T-helper 2 cell treated with Interferon-gamma antibody and Interleukin-4, amounts not matched to agents 5 μg/mL and 100 μg/mL, for 36 hours (primary cell): Measurements from ENCODE around the gene MAML2.

ENCODE experiments used
- DNase-seq: peaks from one replicate; pipeline ENCODE4 v3.0.0; 2021; ENCODE audit warnings: low spot score
- H3K27ac Mint-ChIP-seq: one replicate; pipeline ENCODE4 v1.8.0; 2021; ENCODE audit warnings: mild to moderate bottlenecking, mixed read lengths
- H3K27me3 Mint-ChIP-seq: one replicate; pipeline ENCODE4 v1.8.0; 2021; ENCODE audit warnings: low read depth, mixed read lengths
- H3K36me3 Mint-ChIP-seq: one replicate; pipeline ENCODE4 v1.8.0; 2021; ENCODE audit warnings: low read depth, mixed read lengths
- H3K4me1 Mint-ChIP-seq: one replicate; pipeline ENCODE4 v1.8.0; 2021; ENCODE audit warnings: low read depth, mixed read lengths
- H3K4me3 Mint-ChIP-seq: one replicate; pipeline ENCODE4 v1.8.0; 2022; ENCODE audit warnings: mild to moderate bottlenecking, moderate library complexity, mixed read lengths
- H3K9me3 Mint-ChIP-seq: one replicate; pipeline ENCODE4 v1.8.0; 2021; ENCODE audit warnings: mixed read lengths

The MAML2 gene

DNA sequence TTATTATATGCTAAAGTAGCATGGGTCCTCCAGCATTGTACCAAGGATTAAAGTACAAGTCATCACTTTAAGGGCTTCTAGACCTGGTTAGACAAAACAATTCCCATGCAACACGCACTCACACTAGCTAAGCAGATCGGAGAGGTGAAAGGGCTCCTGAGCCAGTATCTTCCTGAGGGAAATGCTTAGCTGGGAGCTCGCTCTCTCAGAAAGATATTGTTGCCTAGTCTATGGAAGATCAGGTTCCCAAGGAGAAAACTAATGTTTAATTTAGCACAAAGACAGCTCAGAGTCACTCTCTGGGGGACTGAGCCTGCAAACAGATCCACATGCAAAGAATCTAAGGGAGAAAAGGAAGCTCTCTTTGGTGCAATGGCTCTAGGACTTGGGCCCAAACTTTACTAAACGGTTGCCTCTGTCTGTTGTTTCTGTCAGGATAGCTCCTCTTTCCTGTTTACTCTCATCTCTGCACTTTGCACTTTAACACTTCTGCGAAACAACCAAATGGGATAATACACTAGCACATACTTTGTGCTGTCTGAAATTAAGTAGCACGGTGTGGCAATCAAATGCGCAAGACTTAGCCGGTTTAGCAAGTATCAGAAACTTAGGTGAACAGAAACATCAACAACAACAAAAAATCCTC, 10.7 kb downstream of the MAML2 start:
- H3K4me3 Mint-ChIP-seq, result peak overlapping the region; percentile 36
- H3K9me3 Mint-ChIP-seq, result no peaks in the 10 kb centered on the region
- peaks cover 22% of the 10 kb centered on the region for H3K36me3 Mint-ChIP-seq

DNA sequence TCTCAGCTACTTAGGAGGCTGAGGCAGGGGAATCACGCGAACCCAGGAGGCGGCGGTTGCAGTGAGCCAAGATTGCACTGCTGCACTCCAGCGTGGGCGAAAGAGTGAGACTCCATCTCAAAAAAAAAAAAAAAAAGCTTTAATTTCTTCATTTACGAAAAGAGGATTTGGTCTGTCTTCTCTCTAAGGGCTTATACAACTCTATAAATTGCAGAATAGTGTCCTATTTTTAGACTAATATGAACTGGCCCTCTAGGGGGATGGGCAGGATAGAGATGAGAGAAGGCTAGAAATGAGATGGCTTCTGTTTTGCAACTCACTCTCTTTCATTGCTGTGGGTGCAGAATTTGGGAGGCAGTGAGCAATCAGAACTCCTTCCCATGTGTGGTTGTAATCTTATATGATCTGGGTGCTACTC, 11.3 kb downstream of the MAML2 start:
- DNase-seq, result no peak
- peaks cover 22% of the 10 kb centered on the region for H3K36me3 Mint-ChIP-seq
- peak overlapping the region; percentile 36 for H3K4me3 Mint-ChIP-seq
- no peaks in the 10 kb centered on the region for H3K27me3 Mint-ChIP-seq
- H3K4me1 Mint-ChIP-seq, result peaks cover 39% of the 10 kb centered on the region
- no peaks in the 10 kb centered on the region for H3K9me3 Mint-ChIP-seq
- peak overlapping the region; percentile 11 for H3K27ac Mint-ChIP-seq

More for the DNA sequence above, 10.7 kb downstream of the MAML2 start:
- Mint-ChIP-seq H3K27ac (peak overlapping the region; percentile 11), H3K27me3 (no peaks in the 10 kb centered on the region), H3K4me1 (peaks cover 44% of the 10 kb centered on the region)
- no peak for DNase-seq

DNA sequence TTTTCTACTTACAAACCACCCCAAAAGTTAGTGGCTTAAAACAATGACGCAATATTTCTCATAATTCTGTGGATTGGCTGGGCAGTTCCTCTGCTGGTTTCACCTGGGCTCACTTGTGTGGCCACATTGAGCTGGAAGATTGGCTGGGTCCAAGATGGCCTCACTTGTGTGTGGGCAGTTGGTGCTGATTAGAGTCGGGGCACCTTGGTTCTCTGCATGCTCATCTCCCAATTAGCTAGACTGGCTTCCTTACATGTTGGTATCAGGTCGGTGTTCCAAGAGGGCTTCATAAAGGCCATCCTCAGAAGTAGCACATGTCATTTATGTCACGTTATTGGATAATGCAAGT, 12.5 kb downstream of the MAML2 start:
- no peak for DNase-seq
- Mint-ChIP-seq H3K27me3 (no peaks in the 10 kb centered on the region), H3K27ac (no peak overlapping the region), H3K4me3 (no peak overlapping the region), H3K9me3 (no peaks in the 10 kb centered on the region), H3K4me1 (peaks cover 34% of the 10 kb centered on the region), H3K36me3 (peaks cover 20% of the 10 kb centered on the region)

DNA sequence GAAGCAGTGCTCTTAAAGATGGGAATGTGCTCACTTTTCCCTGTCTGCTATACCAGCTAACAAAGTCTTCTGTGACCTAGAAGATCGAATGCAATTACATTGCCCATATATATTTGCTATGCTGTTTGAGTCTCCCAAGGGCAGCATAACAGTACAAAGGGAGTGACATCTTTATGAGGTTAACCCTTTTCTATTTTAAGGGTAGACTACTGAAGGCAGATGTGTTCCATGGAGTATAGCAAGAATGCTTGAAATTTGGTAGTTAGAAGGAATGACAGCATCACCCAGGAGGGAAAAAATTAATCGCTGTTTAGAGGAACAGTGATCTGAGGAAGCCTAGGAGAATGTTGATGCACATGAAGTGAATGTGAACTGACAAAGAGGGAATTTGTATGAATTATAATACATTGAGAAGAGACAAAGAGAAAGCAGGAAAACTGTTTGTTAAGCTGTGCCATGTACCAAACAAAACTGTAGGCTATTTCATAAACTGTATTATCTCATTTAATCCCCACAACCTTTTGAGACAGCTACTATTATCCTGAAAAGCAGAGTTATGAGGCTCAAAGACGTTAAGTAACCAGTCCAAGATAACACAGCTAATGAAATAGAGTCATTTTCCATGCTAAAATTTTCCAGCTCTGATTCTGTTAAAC, 13.0 kb downstream of the MAML2 start:
- peaks cover 19% of the 10 kb centered on the region for H3K36me3 Mint-ChIP-seq
- no peaks in the 10 kb centered on the region for H3K27me3 Mint-ChIP-seq
- no peak overlapping the region for H3K4me3 Mint-ChIP-seq
- no peak for DNase-seq
- no peaks in the 10 kb centered on the region for H3K9me3 Mint-ChIP-seq
- H3K27ac Mint-ChIP-seq, result peak overlapping the region; percentile 44
- H3K4me1 Mint-ChIP-seq, result peaks cover 34% of the 10 kb centered on the region

DNA sequence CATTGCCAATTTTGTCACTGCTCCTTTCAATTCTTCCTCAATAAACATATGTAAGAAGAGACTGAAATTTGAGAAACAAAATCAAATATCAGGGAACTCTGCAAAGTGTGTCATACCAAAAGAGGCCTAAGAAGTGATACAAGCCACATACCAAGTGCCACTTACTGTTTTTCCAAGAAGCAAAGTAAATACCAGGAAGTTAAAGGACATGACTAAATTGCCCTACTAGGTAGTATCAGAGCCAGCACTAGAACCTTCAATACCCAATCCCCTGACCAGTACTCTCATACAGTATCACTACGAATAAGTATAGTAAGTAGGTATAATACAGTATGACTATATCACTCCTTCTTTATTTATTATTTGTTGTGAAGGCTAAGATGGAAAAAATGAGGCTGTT, 13.6 kb downstream of the MAML2 start:
- DNase-seq, result no peak
- H3K27me3 Mint-ChIP-seq, result no peaks in the 10 kb centered on the region
- peak overlapping the region; percentile 42 for H3K4me3 Mint-ChIP-seq
- peaks cover 14% of the 10 kb centered on the region for H3K36me3 Mint-ChIP-seq
- H3K27ac Mint-ChIP-seq, result peak overlapping the region; percentile 44
- no peaks in the 10 kb centered on the region for H3K9me3 Mint-ChIP-seq
- peaks cover 34% of the 10 kb centered on the region for H3K4me1 Mint-ChIP-seq

DNA sequence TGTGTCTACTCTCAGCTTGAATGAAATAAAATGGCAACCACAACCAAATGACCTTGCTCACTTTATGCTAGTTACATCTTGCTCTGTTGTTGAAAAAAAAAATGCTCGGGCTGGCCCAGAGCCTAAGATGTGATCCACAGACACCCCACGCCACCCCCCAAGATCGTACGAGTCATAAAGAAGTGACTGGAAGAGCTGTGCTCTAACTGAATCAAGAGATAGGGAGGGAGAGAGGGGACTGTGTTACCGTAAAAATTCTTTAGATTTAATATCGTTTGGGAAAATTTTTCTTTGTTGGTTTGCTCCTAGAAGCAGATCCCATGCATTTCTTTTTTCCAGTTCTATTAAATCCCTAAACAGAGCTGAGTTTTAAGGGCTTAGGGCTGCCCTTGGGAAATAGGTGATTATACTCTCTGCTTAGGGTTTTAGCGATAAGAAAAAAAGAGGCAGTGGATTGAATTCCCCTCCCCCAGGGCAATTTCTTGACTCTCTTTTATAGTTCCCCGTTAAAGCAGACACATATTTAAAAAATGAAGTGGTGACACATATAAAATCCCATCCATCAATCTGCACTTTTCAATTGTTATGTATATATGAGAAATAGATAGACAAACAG, 14.5 kb downstream of the MAML2 start:
- Mint-ChIP-seq H3K27me3 (no peaks in the 10 kb centered on the region), H3K27ac (no peak overlapping the region), H3K4me1 (peaks cover 37% of the 10 kb centered on the region), H3K4me3 (no peak overlapping the region), H3K9me3 (no peaks in the 10 kb centered on the region), H3K36me3 (peaks cover 14% of the 10 kb centered on the region)
- no peak for DNase-seq

DNA sequence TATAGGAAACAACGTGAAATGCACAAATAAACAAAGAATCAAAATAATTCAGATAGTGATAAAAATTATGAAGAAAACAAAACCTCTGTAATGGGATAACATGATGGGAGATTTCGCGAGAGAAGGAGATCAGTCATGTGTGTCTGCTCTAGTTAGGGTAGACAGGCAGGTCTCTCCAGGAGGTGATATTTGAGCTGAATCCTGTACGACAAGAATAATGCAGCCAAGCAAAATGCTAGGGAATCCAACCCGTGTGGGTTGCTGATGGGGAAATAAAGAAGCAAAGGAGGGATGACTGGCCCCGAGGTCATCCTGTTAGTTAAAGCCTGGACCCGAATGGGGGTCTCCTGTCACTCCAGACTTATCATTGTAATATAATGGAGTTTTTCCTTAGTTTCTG, 16.0 kb downstream of the MAML2 start:
- no peak overlapping the region for H3K4me3 Mint-ChIP-seq
- peaks cover 27% of the 10 kb centered on the region for H3K4me1 Mint-ChIP-seq
- no peaks in the 10 kb centered on the region for H3K27me3 Mint-ChIP-seq
- H3K27ac Mint-ChIP-seq, result no peak overlapping the region
- no peaks in the 10 kb centered on the region for H3K9me3 Mint-ChIP-seq
- peaks cover 19% of the 10 kb centered on the region for H3K36me3 Mint-ChIP-seq
- no peak for DNase-seq

DNA sequence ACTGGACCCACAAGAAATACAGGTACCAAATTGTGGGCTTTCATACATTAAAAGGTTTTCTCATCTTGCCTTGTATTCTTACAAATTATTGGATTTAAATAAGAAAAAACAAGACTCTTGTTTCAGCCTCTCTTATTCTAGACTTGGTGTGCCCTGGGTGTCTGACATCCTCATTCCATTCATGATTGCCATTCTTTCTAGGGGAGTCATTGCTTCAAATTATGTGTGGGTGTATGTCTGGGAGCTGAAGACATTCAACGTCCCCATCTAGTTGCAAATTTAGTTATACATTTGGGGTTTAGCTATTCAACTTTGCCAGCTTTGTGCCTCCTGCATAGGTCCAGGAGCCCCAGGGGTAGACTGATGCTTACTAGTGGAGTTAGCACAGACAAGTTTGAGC, 18.1 kb downstream of the MAML2 start:
- Mint-ChIP-seq H3K36me3 (peaks cover 30% of the 10 kb centered on the region), H3K27ac (no peak overlapping the region), H3K4me3 (no peak overlapping the region), H3K27me3 (no peaks in the 10 kb centered on the region), H3K9me3 (no peaks in the 10 kb centered on the region), H3K4me1 (peaks cover 27% of the 10 kb centered on the region)
- DNase-seq, result no peak

DNA sequence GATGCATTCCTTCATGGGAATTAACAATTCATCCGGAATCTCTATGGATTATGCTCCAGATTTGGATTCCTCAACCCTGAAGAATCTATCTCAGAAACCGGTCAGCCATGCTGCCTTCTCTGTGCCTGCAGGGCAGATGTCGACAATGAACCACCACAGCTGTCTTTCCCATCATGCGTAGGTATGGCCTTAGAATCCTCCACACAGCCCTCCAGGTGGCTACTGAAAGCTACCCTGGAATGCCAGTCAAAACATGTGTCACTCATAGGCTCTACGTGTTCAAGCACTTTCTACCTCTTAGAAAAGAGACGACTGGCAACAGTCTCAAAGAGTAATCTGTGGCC, 19.4 kb downstream of the MAML2 start:
- no peak for DNase-seq
- peaks cover 24% of the 10 kb centered on the region for H3K4me1 Mint-ChIP-seq
- H3K27ac Mint-ChIP-seq, result no peak overlapping the region
- no peaks in the 10 kb centered on the region for H3K9me3 Mint-ChIP-seq
- H3K4me3 Mint-ChIP-seq, result no peak overlapping the region
- peaks cover 28% of the 10 kb centered on the region for H3K36me3 Mint-ChIP-seq
- H3K27me3 Mint-ChIP-seq, result no peaks in the 10 kb centered on the region

DNA sequence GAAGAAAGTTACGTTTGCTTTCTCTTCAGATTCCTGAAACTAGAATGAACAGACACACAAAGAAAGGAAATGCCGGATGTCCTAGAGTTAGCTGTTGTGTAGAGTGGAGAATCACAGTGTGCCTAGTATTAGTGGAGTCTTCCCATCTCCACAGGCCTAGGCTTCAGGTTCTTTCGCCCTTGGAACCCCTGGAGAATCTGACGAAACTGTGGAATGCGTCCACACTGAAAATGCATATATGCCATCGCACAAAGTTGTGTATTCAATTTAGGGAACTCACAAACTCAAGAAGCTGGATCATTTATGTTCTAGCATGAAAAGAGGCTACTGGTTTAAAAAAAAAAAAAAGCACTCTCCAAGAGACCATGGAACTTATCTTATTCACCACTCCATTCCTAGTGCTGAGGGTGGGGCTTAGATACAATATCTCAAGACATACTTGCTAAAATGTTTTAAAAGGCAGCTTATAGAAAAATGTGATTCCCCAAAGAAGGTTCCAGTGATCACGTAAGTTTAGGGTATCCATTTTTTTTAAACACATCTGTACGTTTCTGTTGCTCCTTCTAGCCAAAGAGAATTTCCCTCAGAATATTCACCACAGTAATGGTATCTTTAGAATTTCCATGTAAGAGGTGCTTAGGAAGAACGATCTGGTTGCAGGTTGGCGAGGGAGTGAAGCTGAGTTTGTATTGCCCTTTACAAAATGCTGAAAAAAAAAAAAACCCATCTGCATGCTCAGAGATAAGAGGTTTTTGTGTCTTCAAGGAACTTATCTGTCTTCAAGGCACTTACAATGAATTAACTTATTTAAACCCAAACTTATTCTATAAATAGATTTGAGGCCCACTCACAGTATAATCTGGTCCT, 20.0 kb downstream of the MAML2 start:
- H3K4me3 Mint-ChIP-seq, result no peak overlapping the region
- peaks cover 26% of the 10 kb centered on the region for H3K36me3 Mint-ChIP-seq
- no peak overlapping the region for H3K27ac Mint-ChIP-seq
- H3K27me3 Mint-ChIP-seq, result no peaks in the 10 kb centered on the region
- DNase-seq, result no peak
- H3K9me3 Mint-ChIP-seq, result no peaks in the 10 kb centered on the region
- H3K4me1 Mint-ChIP-seq, result peaks cover 28% of the 10 kb centered on the region

DNA sequence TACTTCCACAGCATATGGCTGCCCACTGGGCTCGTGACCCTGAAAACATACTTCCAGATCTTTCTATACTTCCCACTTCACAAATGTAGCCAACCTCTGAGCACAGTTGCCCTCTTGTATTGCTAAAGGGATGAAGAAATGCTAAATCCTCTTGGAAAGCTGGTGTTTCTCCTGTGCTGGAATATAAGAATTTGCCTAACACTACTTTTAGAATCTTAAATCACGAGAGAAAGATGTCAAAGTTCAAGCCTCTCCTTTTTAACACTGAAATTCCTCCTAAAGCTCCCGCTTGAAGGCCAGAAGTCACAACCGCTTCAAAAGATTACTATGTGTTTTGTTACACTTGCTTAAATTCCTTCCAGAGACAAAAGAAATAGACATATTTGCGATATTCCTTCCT, 21.9 kb downstream of the MAML2 start:
- H3K36me3 Mint-ChIP-seq, result peaks cover 37% of the 10 kb centered on the region
- peaks cover 37% of the 10 kb centered on the region for H3K4me1 Mint-ChIP-seq
- no peaks in the 10 kb centered on the region for H3K9me3 Mint-ChIP-seq
- DNase-seq, result no peak
- no peak overlapping the region for H3K4me3 Mint-ChIP-seq
- H3K27ac Mint-ChIP-seq, result no peak overlapping the region
- H3K27me3 Mint-ChIP-seq, result no peaks in the 10 kb centered on the region

DNA sequence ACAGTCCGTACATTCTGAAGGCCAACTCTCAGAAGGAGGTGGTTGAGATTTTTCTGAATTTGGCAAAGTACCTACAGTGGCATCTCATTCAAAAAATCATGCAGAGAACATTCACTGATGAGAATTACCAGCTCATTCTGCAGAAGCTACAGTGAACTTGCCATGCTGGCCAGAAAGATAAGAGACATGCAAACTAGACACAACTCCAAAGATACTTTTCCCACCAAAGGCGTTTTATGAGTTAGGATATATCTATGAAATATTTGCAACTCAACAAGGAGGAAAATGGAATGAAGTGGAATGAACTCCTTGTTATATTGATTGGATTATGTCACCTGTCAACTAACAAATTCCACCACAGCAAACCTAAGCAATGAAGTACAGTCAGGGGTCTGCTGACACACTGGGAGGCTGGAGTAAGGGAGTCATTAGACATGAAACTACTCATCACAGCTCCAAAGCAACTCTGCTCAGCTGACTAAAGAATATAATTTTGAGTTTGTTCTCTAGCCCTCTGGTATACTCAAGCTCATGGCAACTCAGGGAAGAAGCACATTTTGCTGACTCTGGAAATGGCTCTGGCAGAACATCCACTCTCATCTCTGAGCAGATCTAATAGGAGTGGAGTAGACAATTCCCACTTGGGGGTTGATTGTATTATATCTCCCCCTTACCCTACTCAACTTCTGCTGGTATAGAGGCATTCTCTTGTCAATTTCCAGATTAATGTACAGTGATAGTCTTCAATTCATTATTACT, 22.9 kb downstream of the MAML2 start:
- Mint-ChIP-seq H3K27ac (no peak overlapping the region), H3K27me3 (no peaks in the 10 kb centered on the region), H3K9me3 (peaks cover 5% of the 10 kb centered on the region), H3K4me3 (no peak overlapping the region), H3K36me3 (peaks cover 41% of the 10 kb centered on the region), H3K4me1 (peaks cover 39% of the 10 kb centered on the region)
- DNase-seq, result no peak

DNA sequence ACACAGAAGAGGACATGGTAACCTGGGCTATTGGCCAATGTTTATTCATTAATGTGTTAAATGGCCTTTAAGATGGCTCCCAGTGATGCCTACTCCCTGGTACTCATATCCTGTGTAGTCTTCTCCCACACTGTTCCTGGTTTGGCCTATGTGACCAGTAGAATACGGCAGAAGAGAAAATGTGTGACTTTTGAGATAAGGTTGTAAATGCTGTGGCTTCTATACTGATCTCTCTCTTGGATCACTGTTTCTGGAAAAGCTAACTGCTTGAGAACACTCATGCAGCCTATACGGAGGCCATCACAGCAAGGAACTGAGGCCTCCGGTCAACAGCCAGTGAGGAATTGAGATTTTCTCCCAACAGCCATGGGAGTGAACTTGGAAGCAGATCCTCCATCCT, 24.1 kb downstream of the MAML2 start:
- Mint-ChIP-seq H3K9me3 (peaks cover 5% of the 10 kb centered on the region), H3K27ac (no peak overlapping the region), H3K27me3 (no peaks in the 10 kb centered on the region), H3K4me1 (peaks cover 49% of the 10 kb centered on the region), H3K36me3 (peaks cover 49% of the 10 kb centered on the region), H3K4me3 (no peak overlapping the region)
- no peak for DNase-seq
